A549 treated with AZD9567 at 1 μM for 4 hours (cell line): ENCODE data around the gene NKAIN1. TPM values are rescaled to one million over a fixed set of nuclear protein-coding genes. Genes with fewer than 3 reads are reported as not detected.

ENCODE experiments used
- total RNA-seq: library from RNA; stranded (reverse); fragments of 200-300 nt; extraction: Qiagen RNA extraction; gene quantifications from 5 replicates; pipeline ENCODE4 v1.2.3, GENCODE V29; 2022; ENCODE audit not compliant: insufficient read depth

The NKAIN1 gene
- total RNA-seq = 1.1 to 1.3 TPM (median 1.2 TPM) in 4 of 5 replicates, not detected in the other

DNA sequence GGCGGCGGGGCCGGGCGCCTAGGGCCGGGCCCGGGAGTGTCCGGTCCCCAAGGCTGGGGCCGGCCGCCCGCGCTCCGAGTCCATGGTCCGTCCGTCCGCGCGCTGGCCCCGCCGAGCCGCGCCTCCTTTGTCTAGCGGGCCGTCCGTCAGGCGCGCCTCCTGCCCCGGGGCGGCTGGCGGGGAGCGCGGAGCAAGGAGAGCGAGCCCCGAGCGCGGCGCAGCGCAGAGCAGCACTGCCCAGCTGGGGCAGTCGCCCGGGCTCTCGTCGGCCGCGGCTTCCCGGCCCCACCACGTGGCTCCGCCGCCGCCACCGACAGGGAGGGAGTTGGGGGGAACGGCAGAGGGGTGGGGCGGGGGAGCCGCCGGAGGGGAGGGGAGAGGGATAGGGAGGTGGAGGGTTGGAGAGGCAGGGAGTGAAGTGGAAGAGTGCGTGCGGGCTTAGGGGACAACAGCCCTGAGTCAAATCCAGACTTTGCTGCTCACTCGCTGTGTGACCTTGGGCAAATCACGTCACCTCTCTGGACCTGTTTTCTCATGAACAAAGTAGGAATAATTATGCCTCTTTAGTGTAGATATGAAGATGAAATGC lies at the start of gene NKAIN1:
NKAIN1 (minus strand) TSS at position 235 of the 589 bp plus-strand sequence. CDS start 340 bp downstream, outside the sequence.

Other genes starting within 250 kb of the NKAIN1 start
- 24.4 to 41.5 TPM (median 31.9 TPM) in 5 replicates for gene PUM1, start 174.2 kb downstream of the NKAIN1 start, total RNA-seq
- 40.2 to 58.7 TPM (median 40.6 TPM) in 5 replicates for gene SNRNP40, start 56.9 kb upstream of the NKAIN1 start, total RNA-seq
- gene ZCCHC17, start 57.1 kb upstream of the NKAIN1 start, total RNA-seq = 22.8 to 25.9 TPM (median 24.3 TPM) in 5 replicates
- not detected in 5 replicates for gene FABP3, start 133.2 kb upstream of the NKAIN1 start, total RNA-seq
- 16.1 to 33.7 TPM (median 26.4 TPM) in 5 replicates for gene SERINC2, start 173.3 kb upstream of the NKAIN1 start, total RNA-seq